ENCODE results near the gene LGALS4.
"Not testable (repeated sequence)": the region's sequence is repeated elsewhere in the genome, so short reads cannot be mapped to it uniquely, and the experiment has no call there.

LGALS4 gene

GRCh38 chr19:38812841-38813320 lies at the start of gene LGALS4:
LGALS4 (minus strand) TSS chr19:38812945; CDS start chr19:38812886, 59 bp downstream.
- no peak for DNase-seq

GRCh38 chr19:38861368-38861767 lies 48.6 kb upstream of the LGALS4 start:
- DNase-seq = no peak

GRCh38 chr19:38859631-38860204 lies 47.0 kb upstream of the LGALS4 start:
- not testable (repeated sequence) for DNase-seq

GRCh38 chr19:38856813-38857212 lies 44.1 kb upstream of the LGALS4 start:
- DNase-seq = no peak

GRCh38 chr19:38855751-38856150 lies 43.0 kb upstream of the LGALS4 start:
- DNase-seq = not testable (repeated sequence)

- not testable (repeated sequence) for DNase-seq
These were observed 42.2 kb upstream of the LGALS4 start for GRCh38 chr19:38854961-38855360.

- DNase-seq = no peak
These were observed 40.5 kb upstream of the LGALS4 start for GRCh38 chr19:38853214-38853613.

GRCh38 chr19:38852231-38853044 lies 39.7 kb upstream of the LGALS4 start:
- peak; percentile 34 for DNase-seq

- peak; percentile 92 for DNase-seq
These were observed 39.0 kb upstream of the LGALS4 start for GRCh38 chr19:38851622-38852230.

- peak; percentile 39 for DNase-seq
These were observed 38.4 kb upstream of the LGALS4 start for GRCh38 chr19:38850976-38851621.

GRCh38 chr19:38850436-38850975 lies 37.8 kb upstream of the LGALS4 start:
- no peak for DNase-seq

- peak; percentile 100 for DNase-seq
These were observed 37.2 kb upstream of the LGALS4 start, which contains the start of gene HNRNPL for GRCh38 chr19:38849860-38850435. HNRNPL (minus strand) TSS chr19:38849986; CDS start chr19:38849966, 20 bp downstream.

GRCh38 chr19:38849147-38849859 lies 36.6 kb upstream of the LGALS4 start:
- peak; percentile 93 for DNase-seq

- no peak for DNase-seq
These were observed 35.8 kb upstream of the LGALS4 start for GRCh38 chr19:38848299-38849146.

- no peak for DNase-seq
These were observed 33.4 kb upstream of the LGALS4 start for GRCh38 chr19:38846097-38846496.

GRCh38 chr19:38845374-38846024 lies 32.8 kb upstream of the LGALS4 start:
- DNase-seq = no peak

GRCh38 chr19:38844093-38844686 lies 31.4 kb upstream of the LGALS4 start:
- DNase-seq = no peak

GRCh38 chr19:38843175-38843758 lies 30.5 kb upstream of the LGALS4 start:
- DNase-seq = no peak

GRCh38 chr19:38842439-38843174 lies 29.9 kb upstream of the LGALS4 start:
- DNase-seq = no peak

All from midbrain (tissue), 1 donor.